Measurements from ENCODE around the gene ADARB1. TPM values are rescaled to one million over a fixed set of nuclear protein-coding genes. Genes with fewer than 3 reads are reported as not detected.

Gene ADARB1
- total and polyA plus RNA-seq, 2 experiments from 2014 or later: 4.8 to 14.8 TPM

DNA sequence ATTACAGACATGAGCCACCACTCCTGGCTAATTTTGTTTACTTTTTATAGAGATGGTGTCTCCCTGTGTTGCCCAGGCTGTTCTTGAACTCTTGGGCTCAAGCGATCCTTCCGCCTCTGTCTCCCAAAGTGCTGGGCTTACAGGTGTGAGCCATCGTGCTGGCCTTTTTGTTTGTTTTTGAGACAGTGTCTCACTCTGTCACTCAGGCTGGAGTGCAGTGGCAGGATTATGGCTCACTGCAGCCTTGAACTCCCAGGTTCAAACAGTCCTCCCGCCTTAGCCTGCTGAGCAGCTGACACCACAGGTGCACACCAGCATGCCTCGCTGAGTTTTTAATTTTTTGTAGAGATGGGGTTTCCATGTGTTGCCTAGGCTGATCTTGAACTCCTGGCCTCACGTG lies 49.1 kb downstream of the ADARB1 start:
- no peak for DNase-seq (ENCODE audit: low spot score)
- no peaks in the 10 kb centered on the region for H4K20me1 ChIP-seq (replicated peaks; ENCODE audit: insufficient read depth)

GRCh38 chr21:45124596-45124995 lies 50.2 kb downstream of the ADARB1 start:
- H3K27me3 ChIP-seq (ENCODE audit: insufficient read depth): no peaks in the 10 kb centered on the region
- H2AFZ ChIP-seq: no peak overlapping the region
- no peaks in the 10 kb centered on the region for H4K20me1 ChIP-seq (replicated peaks; ENCODE audit: insufficient read depth)
- Mint-ChIP-seq H3K4me1 (no peaks in the 10 kb centered on the region), H3K36me3 (ENCODE audit: low read depth) (no peaks in the 10 kb centered on the region), H3K27ac (no peak overlapping the region), H3K9me3 (no peaks in the 10 kb centered on the region), H3K27me3 (ENCODE audit: insufficient read depth, low read depth, poor library complexity) (peaks cover 3% of the 10 kb centered on the region), H3K4me3 (no peak overlapping the region)
- H3K4me2 ChIP-seq: no peak overlapping the region
- no peak overlapping the region for H3K27ac ChIP-seq (ENCODE audit: low read depth)
- no peaks in the 10 kb centered on the region for H3F3A ChIP-seq (replicated peaks; ENCODE audit: low read depth)
- no peaks in the 10 kb centered on the region for H3K79me2 ChIP-seq (replicated peaks; ENCODE audit: insufficient read depth)
- DNase-seq (ENCODE audit: low spot score) (no peak), ATAC-seq (no peak)
- no peaks in the 10 kb centered on the region for H3K9me2 ChIP-seq (ENCODE audit: insufficient read depth)
- no peaks in the 10 kb centered on the region for H3K4me1 ChIP-seq (ENCODE audit: insufficient read depth)
- no peaks in the 10 kb centered on the region for H3K36me3 ChIP-seq (ENCODE audit: insufficient read depth)
- no peak overlapping the region for H3K4me3 ChIP-seq
- TF ChIP-seq CREB1 (CRISPR knock-in tag; IDR thresholded peaks at IDR 0.05; ENCODE audit: low read depth): no peak
- no peak for TF ChIP-seq STAT1 (IDR thresholded peaks at IDR 0.05; ENCODE audit: unreplicated experiment)
- TF ChIP-seq, protein P1, sequence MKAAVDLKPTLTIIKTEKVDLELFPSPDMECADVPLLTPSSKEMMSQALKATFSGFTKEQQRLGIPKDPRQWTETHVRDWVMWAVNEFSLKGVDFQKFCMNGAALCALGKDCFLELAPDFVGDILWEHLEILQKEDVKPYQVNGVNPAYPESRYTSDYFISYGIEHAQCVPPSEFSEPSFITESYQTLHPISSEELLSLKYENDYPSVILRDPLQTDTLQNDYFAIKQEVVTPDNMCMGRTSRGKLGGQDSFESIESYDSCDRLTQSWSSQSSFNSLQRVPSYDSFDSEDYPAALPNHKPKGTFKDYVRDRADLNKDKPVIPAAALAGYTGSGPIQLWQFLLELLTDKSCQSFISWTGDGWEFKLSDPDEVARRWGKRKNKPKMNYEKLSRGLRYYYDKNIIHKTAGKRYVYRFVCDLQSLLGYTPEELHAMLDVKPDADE (IDR thresholded peaks at IDR 0.05): no peak
- no peak for TF ChIP-seq EZH2 (IDR thresholded peaks at IDR 0.05; ENCODE audit: low read depth, unreplicated experiment)
- TF ChIP-seq, protein P2, sequence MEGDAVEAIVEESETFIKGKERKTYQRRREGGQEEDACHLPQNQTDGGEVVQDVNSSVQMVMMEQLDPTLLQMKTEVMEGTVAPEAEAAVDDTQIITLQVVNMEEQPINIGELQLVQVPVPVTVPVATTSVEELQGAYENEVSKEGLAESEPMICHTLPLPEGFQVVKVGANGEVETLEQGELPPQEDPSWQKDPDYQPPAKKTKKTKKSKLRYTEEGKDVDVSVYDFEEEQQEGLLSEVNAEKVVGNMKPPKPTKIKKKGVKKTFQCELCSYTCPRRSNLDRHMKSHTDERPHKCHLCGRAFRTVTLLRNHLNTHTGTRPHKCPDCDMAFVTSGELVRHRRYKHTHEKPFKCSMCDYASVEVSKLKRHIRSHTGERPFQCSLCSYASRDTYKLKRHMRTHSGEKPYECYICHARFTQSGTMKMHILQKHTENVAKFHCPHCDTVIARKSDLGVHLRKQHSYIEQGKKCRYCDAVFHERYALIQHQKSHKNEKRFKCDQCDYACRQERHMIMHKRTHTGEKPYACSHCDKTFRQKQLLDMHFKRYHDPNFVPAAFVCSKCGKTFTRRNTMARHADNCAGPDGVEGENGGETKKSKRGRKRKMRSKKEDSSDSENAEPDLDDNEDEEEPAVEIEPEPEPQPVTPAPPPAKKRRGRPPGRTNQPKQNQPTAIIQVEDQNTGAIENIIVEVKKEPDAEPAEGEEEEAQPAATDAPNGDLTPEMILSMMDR (conservative IDR thresholded peaks at IDR 0.05; ENCODE audit: low read depth in 2 of 2): no peak
- no peak for TF ChIP-seq POLR2AphosphoS5 (IDR thresholded peaks at IDR 0.05; ENCODE audit: low read depth)
- TF ChIP-seq ZNF114 (CRISPR knock-in tag; IDR thresholded peaks at IDR 0.05): no peak

More for the DNA sequence above, 49.1 kb downstream of the ADARB1 start:
- H3K36me3 Mint-ChIP-seq (ENCODE audit: low read depth): no peaks in the 10 kb centered on the region
- no peaks in the 10 kb centered on the region; the same call in 1 of the 3 replicates for H3K4me1 Mint-ChIP-seq
- no peaks in the 10 kb centered on the region for H3K9me3 Mint-ChIP-seq
- no peak overlapping the region for H3K4me3 ChIP-seq
- no peaks in the 10 kb centered on the region for H3K27me3 ChIP-seq (ENCODE audit: insufficient read depth)
- no peak overlapping the region for H3K27ac Mint-ChIP-seq
- no peaks in the 10 kb centered on the region for H3K9me2 ChIP-seq (ENCODE audit: insufficient read depth)
- H3F3A ChIP-seq (replicated peaks; ENCODE audit: low read depth): no peaks in the 10 kb centered on the region
- H3K4me3 Mint-ChIP-seq: no peak overlapping the region
- H3K27me3 Mint-ChIP-seq (ENCODE audit: insufficient read depth, low read depth, poor library complexity): peaks cover 3% of the 10 kb centered on the region
- H3K27ac ChIP-seq (ENCODE audit: low read depth): no peak overlapping the region
- no peak overlapping the region for H2AFZ ChIP-seq
- no peaks in the 10 kb centered on the region for H3K4me1 ChIP-seq (ENCODE audit: insufficient read depth)
- no peaks in the 10 kb centered on the region for H3K79me2 ChIP-seq (replicated peaks; ENCODE audit: insufficient read depth)
- no peaks in the 10 kb centered on the region for H3K36me3 ChIP-seq (ENCODE audit: insufficient read depth)
- no peak for TF ChIP-seq EZH2phosphoT487 (IDR thresholded peaks at IDR 0.05; ENCODE audit: unreplicated experiment)
- TF ChIP-seq CREB1 (CRISPR knock-in tag; IDR thresholded peaks at IDR 0.05; ENCODE audit: low read depth): no peak
- TF ChIP-seq ZNF331 (CRISPR knock-in tag; IDR thresholded peaks at IDR 0.05; ENCODE audit: low read depth): no peak
- TF ChIP-seq JUNB (IDR thresholded peaks at IDR 0.05; ENCODE audit: unreplicated experiment): no peak
- TF ChIP-seq, protein P2 (conservative IDR thresholded peaks at IDR 0.05; ENCODE audit: low read depth in 2 of 2): no peak
- TF ChIP-seq ZNF114 (CRISPR knock-in tag; IDR thresholded peaks at IDR 0.05): no peak
- TF ChIP-seq STAT1 (IDR thresholded peaks at IDR 0.05; ENCODE audit: unreplicated experiment): no peak
- TF ChIP-seq NANOG (IDR thresholded peaks at IDR 0.05; ENCODE audit: borderline replicate concordance): no peak
- H3K4me2 ChIP-seq: no peak overlapping the region
- ATAC-seq: no peak
